Activated CD4-positive, alpha-beta T cell treated with anti-CD3 and anti-CD28 coated beads, Interleukin-2, amount 50 U/mL, for 4 hours (primary cell): ENCODE measurements around the gene ZNF607.
A peak's percentile ranks its signal among the peaks of the same experiment; 100 is the strongest.
"Not testable (repeated sequence)": the region's sequence is repeated elsewhere in the genome, so short reads cannot be mapped to it uniquely, and the experiment has no call there.

ENCODE experiments used
- DNase-seq, 2 experiments: peaks; one replicate each; pipeline ENCODE4 v3.0.0-alpha.2; 2020

The ZNF607 gene

DNA sequence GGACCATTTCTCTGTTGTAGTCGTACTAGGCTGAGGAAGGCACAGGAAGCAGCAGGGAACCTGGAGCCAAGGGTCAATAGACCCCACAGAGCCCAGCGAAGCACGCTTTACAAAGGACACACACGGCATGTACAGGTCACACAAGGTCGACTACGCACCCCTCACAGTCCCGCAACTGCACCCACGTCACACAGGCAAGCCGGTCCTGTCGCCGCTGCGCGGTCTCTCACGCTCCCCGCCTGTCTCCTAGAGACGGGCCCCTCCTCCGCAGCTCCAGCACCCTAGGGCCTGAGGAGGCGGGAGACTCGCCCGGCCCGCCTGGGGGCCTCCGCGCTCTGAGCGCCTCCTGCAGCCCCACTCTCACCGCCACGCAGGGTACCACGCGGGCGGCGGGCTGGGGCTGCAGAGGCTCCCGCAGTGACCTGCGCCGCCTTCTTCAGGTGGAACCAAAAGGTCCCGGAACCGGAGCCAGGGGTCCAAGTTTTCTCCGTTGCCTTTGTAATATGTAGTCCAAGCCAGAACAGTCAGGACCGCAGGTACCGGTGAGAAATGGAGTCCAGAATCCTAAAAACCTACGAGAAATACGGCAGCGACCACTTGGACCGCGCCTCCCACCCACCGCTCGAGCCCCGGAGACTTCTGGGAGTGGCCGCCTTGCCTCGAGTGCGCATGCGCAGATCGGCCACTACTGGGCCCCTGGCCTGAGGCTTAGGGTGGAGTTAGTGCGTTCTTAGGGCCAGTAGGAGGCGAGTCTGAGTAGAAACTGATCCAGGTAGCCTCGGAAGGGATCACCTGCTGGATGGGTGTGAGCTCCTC is at the start of gene ZNF607:
TSS of gene ZNF607 (minus strand) at position 651 of the 816 bp plus-strand sequence. CDS start 8,143 bp downstream, outside the sequence.
- DNase-seq, result peak; percentile 70 to 73

DNA sequence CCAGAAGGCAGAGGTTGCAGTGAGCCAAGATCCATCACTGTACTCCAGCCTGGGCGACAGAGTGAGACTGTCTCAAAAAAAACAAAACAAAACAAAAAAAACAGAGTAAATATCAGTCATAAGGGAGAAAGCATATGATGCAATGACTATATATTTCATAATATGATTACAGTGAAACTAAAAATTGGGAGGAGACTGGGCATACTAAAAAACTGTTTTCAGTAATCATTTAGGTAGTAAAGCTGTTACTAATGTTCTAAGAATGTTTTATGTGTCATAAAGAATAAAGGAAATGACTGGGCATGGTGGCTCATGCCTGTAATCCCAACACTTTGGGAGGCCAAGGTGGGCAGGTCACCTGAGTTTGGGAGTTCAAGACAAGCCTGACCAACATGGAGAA is 43.9 kb upstream of the ZNF607 start:
- DNase-seq, result no peak

DNA sequence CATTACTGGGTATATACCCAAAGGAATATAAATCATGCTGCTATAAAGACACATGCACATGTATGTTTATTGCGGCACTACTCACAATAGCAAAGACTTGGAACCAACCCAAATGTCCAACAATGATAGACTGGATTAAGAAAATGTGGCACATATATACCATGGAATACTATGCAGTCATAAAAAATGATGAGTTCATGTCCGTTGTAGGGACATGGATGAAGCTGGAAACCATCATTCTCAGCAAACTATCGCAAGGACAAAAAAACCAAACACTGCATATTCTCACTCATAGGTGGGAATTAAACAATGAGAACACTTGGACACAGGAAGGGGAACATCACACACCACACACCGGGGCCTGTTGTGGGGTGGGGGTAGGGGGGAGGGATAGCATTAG is 38.1 kb upstream of the ZNF607 start:
- DNase-seq, result not testable (repeated sequence)

DNA sequence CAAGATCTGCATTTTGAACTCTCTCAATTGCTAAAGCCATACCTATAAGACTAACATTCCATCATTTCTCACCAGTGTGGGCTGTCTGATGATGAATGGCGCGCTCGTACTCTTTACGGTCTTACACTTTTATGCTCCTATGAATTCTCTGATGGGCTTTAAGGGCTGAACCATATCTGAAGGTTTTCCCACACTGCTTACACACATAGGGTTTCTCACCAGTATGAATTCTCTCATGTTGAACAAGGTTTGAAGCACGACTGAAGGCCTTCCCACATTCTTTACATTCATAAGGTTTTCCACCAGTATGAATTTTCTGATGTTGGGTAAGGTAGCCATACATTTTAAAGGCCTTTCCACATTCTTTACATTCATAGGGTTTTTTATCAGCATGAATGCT is 18.8 kb upstream of the ZNF607 start:
- no peak for DNase-seq

DNA sequence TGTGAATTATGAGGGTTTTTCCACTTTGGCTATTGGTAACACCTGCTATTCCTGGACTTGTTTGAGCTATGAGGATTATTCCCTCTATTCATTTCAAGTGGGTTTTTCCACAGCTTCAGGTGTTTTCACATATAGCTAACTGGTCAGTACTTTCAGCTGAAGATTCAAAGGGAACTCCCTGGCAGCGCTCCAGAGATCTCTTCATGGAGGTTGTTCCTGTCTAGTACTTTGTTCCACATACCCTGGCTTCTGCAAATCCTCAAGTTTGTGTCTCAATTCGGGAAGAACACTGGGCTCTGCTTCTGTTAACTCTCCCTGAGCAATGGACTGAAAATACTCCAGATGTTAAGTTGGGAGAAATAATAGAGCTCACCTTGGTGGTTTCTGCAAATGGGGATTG is 5.6 kb upstream of the ZNF607 start:
- no peak for DNase-seq

DNA sequence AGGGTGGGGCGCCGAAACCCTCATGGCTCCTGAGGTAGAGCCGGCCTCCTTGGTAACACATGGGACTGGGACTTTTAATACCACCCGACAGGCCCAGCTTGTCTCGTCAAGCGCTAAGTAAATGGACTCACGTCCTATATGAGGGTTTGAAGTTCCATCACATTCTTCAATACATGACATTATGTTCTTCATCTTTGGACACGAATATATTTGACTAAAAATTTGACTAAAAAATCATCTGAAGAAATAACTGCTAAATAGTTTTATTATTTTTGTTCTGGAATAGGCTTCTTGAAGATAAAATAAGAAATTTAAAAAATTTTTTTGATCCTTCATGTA is 335 bp upstream of the ZNF607 start:
- DNase-seq, result no peak

DNA sequence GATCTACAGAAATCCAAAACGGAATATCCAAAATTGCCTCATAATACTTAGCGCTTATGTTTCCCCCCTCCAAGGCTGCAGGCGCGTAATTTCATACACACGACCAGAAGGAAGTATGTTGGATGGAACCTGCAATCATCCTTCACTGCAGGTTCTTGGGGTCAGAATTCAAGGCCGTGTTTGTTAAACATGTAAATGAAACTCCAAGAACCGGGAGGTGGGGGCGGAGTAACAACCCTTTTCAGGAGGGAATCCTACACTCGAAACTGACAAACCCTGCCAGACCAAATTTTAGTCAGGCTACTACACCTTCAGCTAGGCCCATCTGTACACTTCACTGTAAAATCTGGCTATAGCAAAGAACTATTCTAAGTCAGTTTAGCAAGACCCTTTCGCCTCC is 1.3 kb downstream of the ZNF607 start:
- DNase-seq, result no peak

DNA sequence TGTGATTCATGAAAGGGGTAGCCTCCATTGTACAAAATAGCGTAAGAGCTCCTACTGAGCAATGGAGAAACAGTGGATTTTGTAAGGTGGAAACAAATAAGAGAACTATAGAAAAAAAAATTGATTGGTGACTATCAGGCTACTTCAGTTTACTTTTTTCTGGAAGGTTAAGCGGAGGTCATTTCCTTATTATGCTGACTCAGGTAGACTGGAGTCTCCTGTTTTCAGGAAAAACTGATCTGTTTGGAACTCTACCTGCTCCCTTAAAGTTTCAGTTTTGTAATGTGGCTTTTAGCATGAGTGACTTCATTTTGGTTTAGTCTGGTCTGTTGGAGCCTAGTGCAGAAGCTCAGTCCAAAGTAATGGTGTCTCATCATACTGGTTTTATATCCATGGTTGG is 3.4 kb downstream of the ZNF607 start:
- DNase-seq, result no peak

DNA sequence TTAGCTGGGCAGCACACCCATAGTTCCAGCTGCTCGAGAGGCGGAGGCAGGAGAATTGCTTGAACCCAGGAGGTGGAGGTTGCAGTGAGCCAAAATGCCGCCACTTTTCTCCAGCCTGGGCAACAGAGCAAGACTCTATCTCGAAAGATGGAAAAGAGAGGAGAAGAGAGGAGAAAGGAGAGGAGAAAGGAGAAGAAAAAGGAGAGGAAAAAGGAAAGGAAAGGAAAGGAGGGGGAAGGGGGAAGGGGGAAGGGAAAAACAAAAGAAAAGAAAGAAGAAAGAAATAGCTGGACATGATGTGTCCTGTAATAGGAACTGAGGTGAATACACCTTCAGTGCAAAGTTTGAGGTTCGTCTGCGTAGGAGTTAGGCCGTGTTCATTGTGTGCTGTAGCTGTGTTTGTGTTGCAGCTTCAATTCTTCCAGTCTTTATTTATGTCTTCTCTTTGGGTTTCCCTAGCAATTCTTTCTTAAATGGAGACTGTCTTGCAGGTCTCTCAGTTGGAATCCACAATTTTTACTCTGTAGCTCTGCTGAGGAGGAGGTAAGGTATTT is 13.4 kb downstream of the ZNF607 start:
- DNase-seq, result no peak

DNA sequence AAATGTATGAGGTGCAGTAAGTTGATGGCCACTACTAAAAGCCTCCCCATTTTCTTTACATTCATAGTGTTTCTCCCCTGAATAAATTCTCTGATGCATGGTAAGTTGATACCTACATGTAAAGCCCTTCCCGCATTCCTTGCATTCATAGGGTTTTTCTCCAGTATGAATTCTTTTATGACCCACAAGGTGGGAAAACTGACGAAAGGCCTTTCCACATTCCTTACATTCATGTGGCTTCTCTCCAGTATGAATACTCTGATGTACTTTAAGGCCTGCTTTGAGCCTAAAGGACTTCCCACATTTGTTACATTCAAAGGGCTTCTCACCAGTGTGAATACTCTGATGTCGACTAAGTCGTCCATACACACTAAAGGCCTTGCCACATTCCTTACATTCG is 20.5 kb downstream of the ZNF607 start:
- no peak for DNase-seq

DNA sequence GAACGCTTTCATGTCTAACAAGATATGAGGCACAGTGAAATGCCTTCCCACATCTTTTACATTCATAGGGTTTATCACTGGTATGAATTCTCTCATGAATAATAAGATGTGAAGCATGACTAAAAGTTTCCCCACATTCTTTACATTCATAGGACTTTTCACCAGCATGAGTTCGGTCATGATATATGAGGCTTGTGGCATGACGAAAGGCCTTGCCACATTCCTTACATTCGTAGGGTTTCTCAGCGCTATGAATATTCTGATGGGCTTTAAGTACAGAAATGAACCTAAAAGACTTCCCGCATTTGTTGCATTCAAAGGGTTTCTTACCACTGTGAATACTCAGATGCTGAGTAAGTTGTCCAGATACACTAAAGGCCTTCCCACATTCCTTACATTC is 21.3 kb downstream of the ZNF607 start:
- no peak for DNase-seq

DNA sequence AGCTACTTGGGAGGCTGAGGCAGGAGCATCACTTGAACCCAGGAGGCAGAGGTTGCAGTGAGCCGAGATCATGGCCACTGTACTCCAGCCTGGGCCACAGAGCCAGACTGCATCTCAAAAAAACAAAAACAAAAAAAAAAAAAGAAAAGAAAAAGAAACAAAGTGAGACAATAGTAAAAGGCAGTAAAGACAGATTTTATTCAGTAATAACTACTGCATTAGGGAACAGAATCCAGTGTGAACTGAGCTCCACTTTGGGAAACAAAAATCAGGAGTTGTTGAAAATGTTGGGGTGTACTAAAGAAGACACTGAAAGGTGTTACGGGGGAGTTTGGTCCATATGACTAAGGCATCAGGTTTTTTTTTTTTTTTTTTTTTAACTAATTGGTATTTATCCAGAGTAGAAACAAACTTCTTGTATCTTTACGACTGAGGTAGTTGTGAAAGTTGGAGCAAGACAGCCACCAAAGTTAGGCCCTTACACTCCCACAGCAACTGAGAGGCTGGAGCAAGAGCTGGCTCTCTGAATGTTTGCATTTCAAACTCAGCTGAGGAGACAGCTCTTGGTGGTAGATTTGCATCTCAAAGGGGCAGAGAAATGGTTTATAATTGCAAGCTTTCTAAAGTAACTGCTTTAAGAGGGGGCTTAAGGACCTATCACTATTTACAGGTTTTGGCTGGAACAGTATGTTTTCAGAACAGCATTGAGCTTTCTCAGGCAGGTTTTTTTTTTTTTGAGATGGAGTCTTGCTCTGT is 24.2 kb downstream of the ZNF607 start:
- no peak for DNase-seq

DNA sequence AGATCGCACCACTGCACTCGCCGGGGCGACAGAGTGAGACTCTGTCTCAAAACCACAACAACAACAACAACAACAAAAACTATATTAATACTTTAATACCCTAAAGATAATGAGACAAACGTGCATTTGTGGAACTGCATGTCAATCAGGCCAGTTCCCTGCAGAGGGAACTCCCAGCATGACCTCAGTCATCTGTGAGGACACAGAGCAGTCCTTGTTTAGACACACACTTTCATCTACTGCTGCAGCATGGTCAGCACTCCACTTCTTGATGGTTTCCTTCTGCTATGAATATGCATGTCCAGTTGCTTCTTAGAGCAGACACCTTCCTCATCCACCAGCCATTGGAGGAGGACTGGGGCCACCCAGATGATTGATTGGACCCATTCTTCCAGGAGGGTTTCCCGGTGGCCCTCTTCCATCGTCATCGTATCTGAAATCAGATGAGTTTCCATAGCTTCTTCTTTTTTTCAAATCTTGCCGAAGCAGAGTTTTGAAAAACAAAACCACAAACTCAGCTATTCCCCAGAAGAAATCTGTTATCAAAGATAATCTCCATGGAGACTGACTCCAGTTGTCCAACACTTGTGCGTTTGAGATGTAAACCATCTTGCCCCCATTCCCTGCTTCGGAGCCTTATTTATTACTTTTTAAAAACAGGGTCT is 26.5 kb downstream of the ZNF607 start:
- DNase-seq, result no peak

DNA sequence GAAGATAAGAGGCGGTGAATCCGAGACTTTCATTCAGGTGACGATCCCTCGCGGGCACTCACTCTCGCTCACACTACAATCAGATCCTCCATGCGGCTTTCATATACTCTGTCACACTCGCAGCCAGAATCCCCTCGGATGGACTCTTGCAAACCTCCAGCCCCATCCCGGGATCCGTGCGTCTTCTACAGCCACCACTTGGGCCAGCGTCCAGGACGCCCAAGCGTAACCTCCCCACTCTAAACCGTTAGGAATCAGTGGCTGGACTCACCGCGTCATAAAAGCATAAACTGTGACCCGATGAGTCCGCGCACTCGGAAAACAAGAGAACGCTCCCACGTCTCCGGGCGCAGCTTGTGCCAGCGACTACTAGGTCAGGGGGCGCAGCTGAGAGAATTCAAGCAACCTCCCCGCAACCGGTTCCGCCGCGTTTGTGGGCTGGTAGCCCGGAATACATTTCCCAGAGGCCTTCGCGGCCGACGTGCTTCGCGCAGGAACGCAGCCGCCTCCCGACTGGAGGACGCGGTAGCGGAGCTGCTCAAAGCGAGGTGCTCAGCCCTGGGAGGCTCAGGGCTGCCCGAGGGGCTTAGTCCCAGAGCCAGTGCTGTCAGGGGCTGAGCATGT is 27.6 kb downstream of the ZNF607 start:
- DNase-seq, result peak; percentile 74 to 76

DNA sequence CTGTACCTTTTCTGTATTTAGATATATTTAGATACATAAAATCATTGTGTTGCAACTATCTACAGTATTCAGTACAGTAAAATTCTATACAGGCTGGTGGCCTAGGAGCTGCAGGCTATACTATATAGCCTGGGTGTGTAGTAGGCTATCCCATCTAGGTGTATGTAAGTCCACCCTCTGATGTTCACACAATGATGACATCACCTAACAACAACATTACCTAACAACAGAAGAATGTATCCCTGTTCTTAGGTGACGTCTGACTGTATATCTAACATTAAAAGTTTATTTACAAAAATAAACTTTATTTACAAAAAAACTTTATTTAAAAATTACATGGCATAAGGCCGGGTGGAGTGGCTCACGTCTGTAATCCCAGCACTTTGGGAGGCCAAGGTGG is 36.0 kb downstream of the ZNF607 start:
- no peak for DNase-seq

DNA sequence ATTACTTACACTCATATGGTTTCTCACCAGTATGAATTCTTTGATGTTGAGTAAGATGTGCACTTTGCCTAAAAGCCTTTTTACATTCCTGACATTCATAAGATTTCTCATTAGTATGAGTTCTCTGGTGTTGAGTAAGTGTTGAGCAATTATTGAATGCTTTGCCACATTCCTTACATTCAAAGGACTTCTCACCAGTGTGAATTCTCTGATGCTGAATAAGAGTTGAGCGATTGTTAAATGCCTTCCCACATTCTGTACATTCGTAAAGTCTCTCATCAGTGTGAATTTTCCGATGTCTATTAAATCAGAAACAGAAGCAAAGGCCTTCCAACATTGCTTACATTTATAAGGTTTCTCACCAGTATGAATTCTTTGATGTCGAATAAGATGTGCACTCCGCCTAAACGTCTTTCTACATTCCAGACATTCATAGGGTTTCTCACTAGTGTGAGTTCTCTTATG is 50.1 kb downstream of the ZNF607 start:
- DNase-seq, result no peak

DNA sequence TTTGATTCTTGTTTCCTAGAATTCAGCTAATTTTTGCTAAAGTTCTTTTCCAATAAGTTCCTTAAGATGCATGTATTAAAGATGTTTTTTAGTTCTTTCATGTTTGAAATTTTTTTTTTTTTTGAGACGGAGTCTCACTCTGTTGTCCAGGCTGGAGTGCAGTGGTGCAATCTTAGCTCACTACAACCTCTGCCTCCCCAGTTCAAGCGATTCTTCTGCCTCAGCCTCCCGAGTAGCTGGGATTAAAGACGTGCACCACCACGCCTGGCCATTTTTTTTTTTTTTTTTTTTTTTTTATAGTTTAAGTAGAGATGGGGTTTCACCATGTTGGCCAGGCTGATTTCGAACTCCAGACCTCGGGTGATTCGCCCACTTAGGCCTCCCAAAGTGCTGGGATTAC is 62.4 kb downstream of the ZNF607 start:
- DNase-seq, result not testable (repeated sequence)

DNA sequence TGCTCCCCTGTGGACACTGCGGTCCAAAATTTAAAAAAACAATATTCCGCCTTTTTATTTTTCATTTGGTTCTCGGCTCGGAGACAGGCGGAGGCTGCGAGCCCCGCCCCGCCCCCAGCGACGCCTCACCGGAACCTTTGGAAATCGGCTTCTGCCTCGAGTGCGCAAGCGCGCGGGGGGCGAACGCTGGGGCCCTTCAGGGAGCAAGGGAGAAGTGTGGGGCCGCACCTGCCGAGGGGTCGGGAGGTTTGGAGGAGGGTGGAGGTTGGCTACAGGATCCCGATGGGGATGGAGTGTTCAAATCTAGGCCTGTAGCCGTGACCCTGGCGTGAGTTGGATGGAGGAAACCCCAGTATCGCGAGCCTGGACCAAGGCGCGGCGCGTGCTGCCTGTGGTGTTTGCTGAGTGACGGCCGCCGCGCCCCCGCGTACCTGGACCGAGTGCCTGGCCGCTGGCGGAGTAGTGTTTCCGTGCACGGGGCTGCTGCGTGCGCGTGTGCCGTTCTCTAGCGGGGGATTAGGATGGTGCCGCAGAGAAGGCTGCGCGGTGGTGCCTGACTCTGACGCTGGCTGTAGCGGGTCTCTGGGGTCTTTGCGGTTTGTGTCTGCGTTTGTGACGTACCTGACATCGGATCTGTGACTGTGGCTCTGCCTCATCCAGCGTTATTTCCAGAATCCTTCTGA is 63.7 kb downstream of the ZNF607 start:
- DNase-seq, result peak; percentile 77 to 81

DNA sequence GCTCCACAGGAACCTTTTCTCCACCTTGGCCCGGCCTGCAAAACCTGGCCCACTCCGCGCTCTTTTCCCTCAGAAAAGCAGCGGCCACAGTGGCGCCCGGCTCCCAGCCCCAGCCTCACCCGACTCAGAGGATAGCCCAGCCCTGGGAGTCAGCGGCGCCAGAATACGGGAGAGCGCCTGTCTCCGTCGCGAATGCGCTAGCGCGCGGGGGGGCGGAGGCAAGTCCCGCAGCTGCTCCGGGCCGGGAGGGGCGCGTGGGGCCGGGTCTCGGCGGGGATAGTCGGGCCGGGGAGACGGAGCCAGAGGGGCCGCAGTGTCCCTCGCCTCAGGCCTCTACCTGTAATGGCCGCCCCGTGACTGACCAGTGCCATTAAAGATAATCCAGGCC is 64.3 kb downstream of the ZNF607 start, which contains the start of gene ZFP30:
TSS of gene ZFP30 (minus strand) at position 165 of the 388 bp plus-strand sequence. CDS start 7,643 bp downstream, outside the sequence.
- peak; percentile 71 to 76 for DNase-seq

DNA sequence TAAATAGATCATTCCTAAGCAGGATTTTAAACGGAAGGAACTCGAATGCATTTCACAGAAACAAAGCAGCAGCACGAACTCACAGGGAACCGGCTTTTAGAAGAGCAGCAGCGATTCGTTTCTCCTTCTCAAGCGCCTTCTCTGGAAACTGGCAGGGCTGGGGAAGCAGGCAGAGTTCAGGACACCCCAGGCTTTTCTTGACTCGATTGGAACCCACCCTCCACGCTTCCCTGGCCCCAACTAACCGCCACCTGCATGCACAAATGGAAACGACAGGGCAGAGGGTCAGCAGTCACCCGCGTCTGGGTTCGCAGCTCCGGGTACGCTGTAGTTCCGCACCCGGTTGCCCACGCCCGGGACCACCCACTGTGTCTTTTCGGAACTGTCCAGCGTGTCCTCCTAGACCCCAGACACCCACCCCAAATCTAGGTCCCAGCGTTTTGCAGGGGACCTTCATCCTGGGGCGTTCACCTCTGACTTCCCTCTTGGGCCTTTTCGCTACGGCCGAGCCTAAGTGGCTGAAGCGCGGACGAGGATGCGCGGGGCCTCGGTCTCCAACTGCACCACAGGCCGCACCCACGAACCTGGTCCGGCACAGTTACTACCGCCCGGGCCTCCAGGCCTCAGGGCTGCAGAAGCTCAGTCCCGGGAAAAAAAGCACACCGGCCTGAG is 64.8 kb downstream of the ZNF607 start:
- DNase-seq, result peak; percentile 0 to 2

DNA sequence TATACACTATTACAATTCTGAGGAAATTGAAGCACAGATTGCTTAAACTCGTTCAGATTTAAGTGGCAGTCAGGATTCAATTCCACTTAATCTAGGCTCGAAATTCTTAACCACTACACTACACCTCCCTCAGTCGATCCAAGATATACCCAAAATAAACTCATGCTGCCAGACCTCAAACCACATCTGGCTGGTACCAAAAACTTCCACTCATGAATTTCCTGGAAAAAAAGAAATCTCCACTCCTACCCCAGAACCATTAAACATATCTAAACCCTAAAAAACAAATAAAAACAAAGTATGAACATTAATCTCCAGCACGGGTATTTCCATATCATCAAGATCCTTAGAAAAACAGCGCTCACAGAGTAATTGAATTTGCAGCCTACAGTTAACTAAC is 65.4 kb downstream of the ZNF607 start:
- no peak for DNase-seq
